Activated gamma-delta T cell (primary cell): ENCODE data around the gene MGAT2.
"Not testable (repeated sequence)": the region's sequence is repeated elsewhere in the genome, so short reads cannot be mapped to it uniquely, and the experiment has no call there.

Experiments
- DNase-seq: peaks from one replicate; lab custom pipeline; 2025; lab: John Stamatoyannopoulos, UW

The MGAT2 gene

GRCh38 chr14:49654511-49654910 lies 33.9 kb downstream of the MGAT2 start:
- DNase-seq, result no peak

DNA sequence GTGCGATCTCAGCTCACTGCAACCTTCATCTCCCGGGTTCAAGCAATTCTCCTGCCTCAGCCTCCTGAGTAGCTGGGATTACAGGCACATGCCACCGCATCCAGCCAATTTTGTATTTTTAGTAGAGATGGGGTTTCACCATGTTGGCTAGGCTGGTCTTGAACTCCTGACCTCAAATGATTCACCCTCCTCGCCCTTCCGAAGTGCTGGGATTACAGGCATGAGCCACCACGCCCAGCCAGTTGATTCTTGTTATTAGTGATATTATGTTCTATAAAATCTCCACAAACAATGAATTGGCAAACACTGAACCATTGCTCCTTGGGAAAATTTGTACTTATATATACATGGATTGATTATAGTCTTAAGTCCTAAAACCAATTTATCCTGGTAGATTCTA lies 36.9 kb downstream of the MGAT2 start:
- DNase-seq, result not testable (repeated sequence)

GRCh38 chr14:49659526-49660455 lies 39.2 kb downstream of the MGAT2 start:
- DNase-seq, result no peak

DNA sequence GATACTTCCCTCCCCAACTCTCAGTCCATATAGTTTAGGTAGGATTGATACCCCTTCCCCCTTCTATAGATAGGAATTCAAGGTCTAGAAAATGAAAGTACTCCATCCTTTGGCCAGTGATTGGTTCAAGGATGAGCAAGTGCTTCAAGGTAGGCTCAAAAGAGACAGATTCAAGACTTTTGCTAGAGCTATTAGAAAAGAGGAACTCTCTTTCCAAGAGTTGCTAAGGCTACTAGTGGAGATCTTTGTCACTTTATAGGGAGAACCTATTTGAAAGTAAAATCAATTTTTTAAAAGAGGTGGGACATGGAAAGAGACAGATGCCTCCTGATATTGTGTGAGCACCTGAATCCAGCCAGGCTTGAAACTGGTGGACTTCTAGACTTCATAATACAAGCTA lies 49.9 kb downstream of the MGAT2 start:
- no peak for DNase-seq
